Motor neuron (in vitro differentiated cells): Measurements from ENCODE around the gene TMEM242. TPM values are rescaled to one million over a fixed set of nuclear protein-coding genes. Genes with fewer than 3 reads are reported as not detected.

Experiments
- ATAC-seq, 8 experiments: fragments of 200-7000 bp; cut with Tn5 transposase; replicated peaks in 6 of 8; 2 replicates each; pipeline ENCODE4 v1.8.0; 2021; ENCODE audit warnings: mild to moderate bottlenecking in 8 of 8, moderate library complexity in 8 of 8
- H3K27ac ChIP-seq, 2 donors: fragments of 250-450 bp; sonication (Bioruptor Pico); 2 replicates each; pipeline ENCODE4 v1.9.0; 2021; ENCODE audit warnings: antibody characterized with exemption in 2 of 2, mild to moderate bottlenecking in 2 of 2, moderate library complexity in 1 of 2
- H3K4me1 ChIP-seq, 2 donors: fragments of 250-450 bp; sonication (Bioruptor Pico); replicated peaks in 1 of 2; 2 replicates each; pipeline ENCODE4 v1.6.1; 2021; ENCODE audit warnings: antibody characterized with exemption in 2 of 2, mild to moderate bottlenecking in 2 of 2, moderate library complexity in 1 of 2
- H3K4me3 ChIP-seq, 5 donors: fragments of 250-450 bp; sonication (Bioruptor Pico); 2 replicates each; pipeline ENCODE4 v1.9.0; 2021; ENCODE audit warnings: antibody characterized with exemption in 5 of 5, mild to moderate bottlenecking in 5 of 5, moderate library complexity in 4 of 5
- WGBS, 10 experiments: fragments of 450-650 bp; shearing (Covaris generic); methylation state at CpG; one replicate each; pipeline ENCODE4 v1.0.0; 2022; 5-methylcytosine and 5-hydroxymethylcytosine counted together
- in situ Hi-C, 9 experiments: fragments of 400-800 bp; cut with MboI; loops; one replicate each; pipeline ENCODE4 v1.15.0; 2021; ENCODE audit warnings: low sequenced_read_pairs in 9 of 9, low pct_unique_long_range_greater_than_20kb in 2 of 9; ENCODE audit not compliant: unreplicated experiment in 9 of 9
- total RNA-seq, 8 experiments: library from RNA; unstranded; fragments of 300-600 nt; gene quantifications; 2 replicates each; pipeline versions ENCODE4 v1.2.3 to v1.2.4, GENCODE V29; 2022

The TMEM242 gene
- total RNA-seq, 8 experiments from 2014 or later: 9.6 to 16.9 (median 11.5) TPM

DNA sequence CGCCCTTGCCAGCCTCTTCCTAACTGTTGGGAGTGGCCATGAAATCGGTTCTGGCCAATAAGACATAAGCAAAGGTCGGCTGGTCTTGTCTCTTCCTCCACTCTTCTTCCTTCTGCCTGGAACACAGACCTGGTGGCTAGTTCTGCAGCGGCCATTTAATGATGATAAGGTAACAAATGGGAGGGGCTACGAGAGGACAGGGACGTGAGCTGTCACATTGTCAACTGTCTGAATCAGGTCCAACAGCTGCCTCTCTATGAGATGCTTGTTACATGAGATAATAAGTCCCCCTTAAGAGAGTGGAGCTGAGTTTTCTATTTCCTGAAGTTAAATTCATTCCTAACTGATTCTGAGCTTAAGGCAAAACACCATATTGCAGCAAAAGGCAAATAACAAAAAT is 12.5 kb upstream of the TMEM242 start:
- Histone ChIP-seq H3K4me1 (no peaks in the 10 kb centered on the region), H3K4me3 (no peak overlapping the region), H3K27ac (no peak overlapping the region)
- WGBS, 10 experiments: 26 to 89% (median 70%) methylated on average over 1 to 6 of the region's 6 CpGs; no CpG with 5 or more reads in 1 of the 10 experiments
- in situ Hi-C loops: no loop called here
- ATAC-seq: no peak

DNA sequence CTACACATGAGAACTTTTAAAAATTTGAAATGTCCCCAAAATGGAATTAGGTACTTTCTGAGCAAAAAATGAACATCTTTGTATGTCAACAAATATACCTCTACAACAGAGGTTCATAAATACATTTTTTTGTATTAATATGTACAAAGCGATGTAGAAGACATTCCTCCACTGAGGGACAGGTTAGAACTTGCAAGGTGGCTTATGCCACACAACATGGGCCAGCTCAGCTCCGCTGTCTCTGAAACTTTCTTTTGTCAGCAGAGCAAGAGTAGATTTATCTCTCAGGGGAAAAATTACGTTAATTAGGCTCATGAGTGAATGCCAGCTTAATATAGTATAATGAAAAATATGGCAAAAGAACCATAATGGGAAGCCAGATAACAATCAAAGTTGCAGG is 10.6 kb upstream of the TMEM242 start:
- no peaks in the 10 kb centered on the region for H3K4me1 ChIP-seq
- WGBS, 10 experiments: 44 to 100% (median 74%) methylated on average over 1 to 3 of the region's 3 CpGs; no CpG with 5 or more reads in 2 of the 10 experiments
- no peak overlapping the region for H3K27ac ChIP-seq
- no peak overlapping the region for H3K4me3 ChIP-seq
- ATAC-seq: no peak
- in situ Hi-C loops: no loop called here

DNA sequence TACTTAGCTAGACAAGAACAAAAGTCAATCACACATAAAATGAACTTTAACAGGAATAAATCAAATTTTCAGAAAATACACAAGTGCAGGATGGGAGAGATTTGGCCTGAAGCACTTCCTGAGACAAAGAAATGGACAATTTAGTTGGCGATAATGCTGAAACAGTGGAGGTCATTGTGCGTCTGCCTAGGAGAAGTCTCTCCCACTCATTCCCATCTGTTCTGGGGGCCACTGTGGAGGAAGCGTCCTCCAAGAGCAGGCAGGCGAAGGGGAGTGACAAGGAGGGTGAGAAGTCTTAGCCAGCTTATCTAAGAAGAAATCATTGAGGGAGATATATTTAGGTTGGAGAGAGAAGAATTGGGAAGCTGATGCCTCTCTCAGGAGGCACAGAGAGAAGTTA is 10.2 kb upstream of the TMEM242 start:
- no peak for ATAC-seq
- 48 to 100% (median 90%) methylated on average over 2 to 4 of the region's 4 CpGs for WGBS, 10 experiments
- no peak overlapping the region for H3K4me3 ChIP-seq
- no peak overlapping the region for H3K27ac ChIP-seq
- no peaks in the 10 kb centered on the region for H3K4me1 ChIP-seq
- in situ Hi-C loops: no loop called here

DNA sequence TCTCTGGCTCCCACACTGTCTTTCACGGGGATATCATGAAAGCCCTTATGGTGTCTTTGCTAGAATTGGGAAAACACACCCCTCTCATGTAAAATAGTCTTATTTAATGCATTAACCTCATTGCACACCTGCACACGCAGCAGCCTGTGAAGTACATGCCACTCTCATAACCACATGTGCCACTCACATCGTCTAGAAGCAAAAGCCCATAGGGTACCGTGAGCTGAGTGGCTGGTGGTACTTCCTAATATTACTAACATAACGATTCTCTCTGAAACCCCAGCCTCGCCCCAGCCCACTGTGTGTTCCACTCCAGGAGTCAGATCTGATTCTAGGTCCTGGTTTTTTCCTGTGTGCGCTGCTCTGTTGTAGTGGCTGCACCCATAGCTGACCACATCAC is 9.5 kb upstream of the TMEM242 start:
- WGBS, 10 experiments: 0 to 94% (median 63%) methylated on average over 1 to 5 of the region's 7 CpGs; no CpG with 5 or more reads in 2 of the 10 experiments

DNA sequence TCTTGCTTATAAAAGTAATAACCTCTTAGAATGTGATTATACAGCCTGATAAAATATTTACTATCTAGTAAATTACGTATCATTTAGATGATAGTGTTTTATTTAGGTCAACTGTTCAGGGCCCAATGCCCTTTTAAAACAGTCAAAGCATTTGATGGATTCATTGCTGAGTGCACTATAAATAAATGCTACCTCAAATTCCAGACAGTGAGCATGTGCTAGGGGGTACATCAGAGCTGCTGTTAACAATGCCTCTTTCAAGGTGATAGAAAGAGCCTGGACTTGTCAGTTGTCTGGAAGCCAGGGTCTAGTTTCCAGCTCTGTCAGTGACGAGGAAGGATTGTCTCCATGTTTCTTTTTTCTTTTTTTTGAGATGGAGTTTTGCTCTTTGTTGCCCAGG is 7.5 kb upstream of the TMEM242 start:
- H3K4me1 ChIP-seq: no peaks in the 10 kb centered on the region
- 0 to 100% (median 72%) methylated on average over 1 to 2 of the region's 2 CpGs; no CpG with 5 or more reads in 2 of the 10 experiments for WGBS, 10 experiments
- H3K4me3 ChIP-seq: no peak overlapping the region
- ATAC-seq: no peak
- in situ Hi-C loops: no loop called here
- no peak overlapping the region for H3K27ac ChIP-seq

More for the DNA sequence above, 9.5 kb upstream of the TMEM242 start:
- H3K4me3 ChIP-seq: no peak overlapping the region
- no peak overlapping the region for H3K27ac ChIP-seq
- no peaks in the 10 kb centered on the region for H3K4me1 ChIP-seq
- in situ Hi-C loops: no loop called here
- no peak for ATAC-seq

DNA sequence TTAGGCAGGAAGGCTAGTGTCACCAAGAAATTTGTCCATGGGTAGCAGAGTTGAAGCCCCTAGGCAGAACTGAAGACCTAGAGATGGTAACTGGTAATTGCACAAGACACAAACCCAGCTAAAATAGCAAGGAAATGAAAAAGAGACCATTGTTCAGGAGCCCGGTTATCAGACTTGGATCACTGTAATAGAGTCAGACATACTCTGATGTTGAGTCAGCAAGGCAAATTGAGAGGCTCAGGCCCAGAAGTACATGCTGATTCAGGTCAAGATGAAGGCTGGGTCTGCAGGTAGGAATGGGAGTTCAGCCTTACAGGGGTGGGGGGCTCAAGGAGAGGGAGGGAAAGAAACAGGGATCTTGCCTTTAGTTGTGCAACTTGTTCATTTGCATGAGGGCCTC is 6.5 kb upstream of the TMEM242 start:
- Histone ChIP-seq H3K4me1 (no peaks in the 10 kb centered on the region), H3K4me3 (no peak overlapping the region), H3K27ac (no peak overlapping the region)
- ATAC-seq: no peak
- in situ Hi-C loops: no loop called here
- 60 to 83% (median 70%) methylated on average over 1 of the region's 1 CpG; no CpG with 5 or more reads in 6 of the 10 experiments for WGBS, 10 experiments

DNA sequence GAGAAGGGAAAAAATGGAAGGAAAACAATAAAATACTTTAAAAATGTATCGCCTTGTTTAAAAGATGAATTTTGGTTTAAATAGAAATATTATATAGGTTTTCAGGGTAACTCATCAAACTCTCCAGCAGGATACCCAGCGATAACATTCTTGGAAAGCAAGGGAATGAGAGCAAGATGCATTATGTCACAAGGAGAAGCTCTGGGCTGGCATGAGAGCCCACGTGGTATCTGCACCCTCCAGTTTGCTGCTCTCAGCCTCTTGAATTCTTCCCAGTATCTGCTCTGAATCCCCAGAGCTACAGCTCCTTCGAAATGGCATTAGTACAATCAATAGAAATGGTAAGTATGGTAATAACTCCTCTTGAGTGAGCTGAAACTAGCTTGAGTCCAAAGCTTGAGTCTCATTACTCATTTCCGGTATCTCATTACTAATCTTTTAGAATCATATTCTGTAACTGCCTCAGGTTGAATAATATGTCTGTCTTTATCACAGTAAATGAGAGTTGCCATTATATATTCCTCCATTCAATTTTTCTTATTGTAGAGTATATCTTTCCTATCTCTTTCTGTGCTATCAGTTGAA is 4.9 kb upstream of the TMEM242 start:
- no peak overlapping the region for H3K4me3 ChIP-seq
- no peak overlapping the region for H3K27ac ChIP-seq
- peaks cover 3 to 6% of the 10 kb centered on the region in 2 donors for H3K4me1 ChIP-seq
- ATAC-seq: no peak
- 30 to 93% (median 72%) methylated on average over 1 to 5 of the region's 5 CpGs for WGBS, 10 experiments
- in situ Hi-C loops: no loop called here

DNA sequence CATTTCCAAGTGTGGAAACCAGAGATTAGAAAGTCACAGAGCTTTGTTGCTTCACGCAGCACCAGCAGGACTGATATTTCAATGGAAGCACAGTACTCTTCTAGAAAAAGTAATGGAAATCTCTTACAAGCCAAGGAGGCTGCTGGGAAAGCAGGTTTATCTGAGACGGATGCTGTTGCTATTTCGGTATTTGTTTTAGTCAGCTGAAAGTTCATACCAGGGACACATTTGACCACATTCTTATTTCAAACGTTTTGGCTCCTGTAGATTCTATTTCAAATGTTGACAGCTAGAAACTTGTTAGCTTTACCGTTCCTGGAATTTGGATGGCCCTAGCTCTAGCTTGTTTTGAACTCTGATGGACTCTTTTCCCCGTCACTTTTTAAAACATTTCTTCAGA is 3.7 kb upstream of the TMEM242 start:
- no peak overlapping the region for H3K27ac ChIP-seq
- H3K4me1 ChIP-seq: peaks cover 3 to 10% of the 10 kb centered on the region in 2 donors
- H3K4me3 ChIP-seq: no peak overlapping the region
- no peak for ATAC-seq
- 29 to 78% (median 51%) methylated on average over 2 to 6 of the region's 6 CpGs for WGBS, 10 experiments
- in situ Hi-C loops: no loop called here

DNA sequence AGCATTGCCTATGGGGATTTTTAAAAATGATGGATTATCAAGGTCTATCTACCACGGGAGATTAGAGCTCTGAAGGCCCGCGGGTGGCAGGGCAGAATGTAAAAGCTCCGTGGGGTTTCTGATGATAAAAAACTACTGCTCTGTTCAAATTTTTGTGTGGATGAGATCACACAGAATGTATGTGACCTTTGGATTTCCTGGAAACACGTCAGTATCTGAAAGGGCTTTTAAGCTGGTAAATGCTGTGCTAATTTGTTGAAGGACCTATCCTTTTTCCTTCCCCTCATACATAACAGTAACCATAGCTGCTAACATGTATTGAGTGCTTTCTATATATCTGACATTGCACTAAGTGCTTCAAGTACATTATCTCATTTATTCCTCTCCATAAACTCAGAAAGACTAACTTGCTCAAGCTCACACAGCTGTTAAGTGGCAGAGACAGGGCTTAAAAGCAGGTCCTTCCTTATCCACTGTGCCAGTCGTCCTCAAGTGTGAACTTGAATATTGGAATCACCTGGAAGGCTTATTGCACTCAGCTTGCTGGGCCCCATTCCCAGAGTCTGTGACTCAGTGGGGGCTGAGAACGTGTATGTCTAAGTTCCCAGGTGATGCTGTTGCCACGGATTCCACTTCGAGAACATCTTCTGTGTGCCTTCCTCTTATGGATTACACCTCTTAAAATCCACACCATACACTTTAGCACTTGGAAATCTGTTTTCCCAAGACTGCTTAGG is 1.9 kb upstream of the TMEM242 start:
- peaks cover 3 to 14% of the 10 kb centered on the region in 2 donors for H3K4me1 ChIP-seq
- ATAC-seq: no peak
- WGBS, 10 experiments: 0 to 88% (median 61%) methylated on average over 1 to 9 of the region's 9 CpGs
- no peak overlapping the region for H3K4me3 ChIP-seq
- no peak overlapping the region for H3K27ac ChIP-seq
- in situ Hi-C loops: no loop called here

DNA sequence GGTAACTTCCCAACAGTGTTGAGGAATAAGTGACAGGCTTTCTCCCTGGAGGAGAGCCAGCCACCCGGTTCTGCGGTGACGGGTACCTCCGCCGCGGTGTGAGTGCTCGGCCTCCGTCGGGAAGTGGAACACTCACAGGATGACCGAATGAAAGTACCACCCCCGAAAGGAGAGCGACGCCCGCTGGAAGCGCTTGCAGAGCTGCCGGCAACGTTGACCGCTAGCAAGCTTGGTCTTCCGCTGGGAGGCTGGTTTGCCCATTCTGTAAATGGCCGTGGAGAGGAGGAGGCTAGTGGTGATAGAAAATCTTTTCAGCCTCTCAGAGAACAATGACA is 614 bp upstream of the TMEM242 start:
- H3K4me3 ChIP-seq: peak overlapping the region; percentile 70 to 97 (median 83)
- H3K27ac ChIP-seq: peak overlapping the region; percentile 86 to 89
- ATAC-seq: peak; percentile 49 to 71 (median 68)
- in situ Hi-C loops: loop anchor here in 1 of 9 experiments (25.0 kb wide), 1 partner anchor 738 kb away; no protein-coding TSS in a partner anchor
- H3K4me1 ChIP-seq: peaks cover 3 to 14% of the 10 kb centered on the region in 2 donors
- WGBS, 10 experiments: 0 to 16% (median 0%) methylated on average over 3 to 18 of the region's 20 CpGs; no CpG with 5 or more reads in 4 of the 10 experiments

DNA sequence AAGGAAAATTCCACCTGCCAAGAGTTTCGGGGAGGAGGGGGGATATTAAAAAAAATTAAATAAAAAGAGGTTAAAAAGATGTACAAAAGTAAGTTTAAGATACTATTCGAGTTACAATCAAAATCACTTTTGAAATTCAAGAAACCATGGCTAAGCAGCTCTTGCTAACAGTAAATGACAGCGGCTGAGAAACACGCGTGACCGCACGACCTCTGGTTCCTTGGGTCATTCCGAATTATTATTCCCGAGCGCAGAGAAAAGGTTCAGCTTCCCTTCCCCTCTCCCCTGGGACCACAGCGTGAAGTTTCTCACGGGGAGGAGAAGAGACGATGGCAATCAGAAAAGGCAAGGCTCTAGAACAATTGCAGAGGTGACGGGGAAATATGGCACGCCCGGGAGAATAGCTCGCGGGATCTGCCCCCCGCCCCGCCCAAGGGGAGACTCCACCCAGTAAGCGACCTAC is 496 bp downstream of the TMEM242 start:
- in situ Hi-C loops: loop anchor here in 1 of 9 experiments (25.0 kb wide), 1 partner anchor 739 kb away; no protein-coding TSS in a partner anchor
- Histone ChIP-seq H3K4me1 (peaks cover 3 to 14% of the 10 kb centered on the region in 2 donors), H3K4me3 (peak overlapping the region; percentile 70 to 97 (median 83)), H3K27ac (peak overlapping the region; percentile 86 to 89)
- 0 to 28% (median 3%) methylated on average over 3 to 18 of the region's 21 CpGs for whole genome bisulfite sequencing, 10 experiments
- ATAC-seq: no peak

DNA sequence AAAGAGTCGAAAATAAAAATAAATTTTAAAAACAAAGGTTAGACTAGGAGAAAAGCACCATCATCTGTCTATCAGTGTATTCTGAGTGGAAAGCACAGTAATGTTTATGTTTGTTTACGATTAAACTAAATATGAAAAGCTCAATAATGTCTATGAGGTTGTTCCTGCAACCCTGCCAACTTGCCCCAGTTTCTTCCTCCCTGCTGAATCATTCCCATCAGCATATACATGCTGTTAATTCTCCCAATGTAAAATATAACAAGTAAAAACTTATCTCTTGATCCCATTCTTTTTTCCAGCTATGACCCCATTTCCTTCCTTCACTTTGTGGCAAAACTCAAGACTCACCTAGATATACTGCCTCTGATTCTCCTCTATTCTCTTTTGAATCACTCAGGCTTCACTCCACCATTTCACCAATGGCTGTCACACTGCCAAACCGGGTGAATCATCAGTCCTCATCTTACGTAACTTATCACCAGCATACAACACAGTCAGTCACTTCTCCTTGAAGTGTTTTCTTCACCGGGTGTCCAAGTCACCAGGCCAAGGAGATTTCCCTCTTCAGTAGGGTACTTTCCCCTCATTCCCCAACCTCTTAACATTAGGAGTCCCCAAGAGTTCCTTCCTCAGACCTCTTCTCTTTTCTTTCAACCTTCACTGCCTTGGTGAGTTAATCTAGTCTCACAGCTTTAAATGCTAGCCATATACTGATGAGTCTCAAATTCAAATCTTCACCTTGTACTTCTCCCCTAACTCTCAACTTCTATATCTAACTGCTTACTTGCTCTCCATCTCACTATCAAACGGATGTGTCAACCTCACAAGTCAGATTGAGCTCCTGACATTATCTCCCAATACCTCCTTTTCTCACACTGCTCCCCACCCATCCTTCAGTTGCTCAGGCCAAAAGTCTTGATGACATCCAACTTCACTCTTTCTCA is 6.2 kb downstream of the TMEM242 start:
- in situ Hi-C loops: loop anchor here in 1 of 9 experiments (10.0 to 25.0 kb wide), 2 partner anchors 348 to 745 kb away; no protein-coding TSS in a partner anchor
- Histone ChIP-seq H3K4me3 (no peak overlapping the region), H3K4me1 (peaks cover 0 to 5% of the 10 kb centered on the region in 2 donors), H3K27ac (no peak overlapping the region)
- WGBS, 10 experiments: 28 to 100% (median 76%) methylated on average over 1 to 6 of the region's 6 CpGs
- ATAC-seq: peak in 2 of 8 experiments; percentile 94 to 96
